Measurements from ENCODE around the gene ZNHIT3.

The ZNHIT3 gene

GRCh38 chr17:36515837-36516236, 29.4 kb downstream of the ZNHIT3 start:
- DNase-seq, result no peak

GRCh38 chr17:36523113-36523512, 36.6 kb downstream of the ZNHIT3 start:
- DNase-seq, result no peak

GRCh38 chr17:36524428-36524876, 38.0 kb downstream of the ZNHIT3 start:
- no peak for DNase-seq

- DNase-seq, result no peak
Observed at GRCh38 chr17:36525113-36525512, 38.6 kb downstream of the ZNHIT3 start.

- DNase-seq, result no peak
Observed at GRCh38 chr17:36525888-36526287, 39.4 kb downstream of the ZNHIT3 start.

GRCh38 chr17:36527621-36528250, 41.3 kb downstream of the ZNHIT3 start:
- no peak for DNase-seq

GRCh38 chr17:36529121-36529520, 42.6 kb downstream of the ZNHIT3 start:
- DNase-seq, result no peak

- DNase-seq, result no peak
Observed at GRCh38 chr17:36532435-36532975, 46.0 kb downstream of the ZNHIT3 start.

DNA sequence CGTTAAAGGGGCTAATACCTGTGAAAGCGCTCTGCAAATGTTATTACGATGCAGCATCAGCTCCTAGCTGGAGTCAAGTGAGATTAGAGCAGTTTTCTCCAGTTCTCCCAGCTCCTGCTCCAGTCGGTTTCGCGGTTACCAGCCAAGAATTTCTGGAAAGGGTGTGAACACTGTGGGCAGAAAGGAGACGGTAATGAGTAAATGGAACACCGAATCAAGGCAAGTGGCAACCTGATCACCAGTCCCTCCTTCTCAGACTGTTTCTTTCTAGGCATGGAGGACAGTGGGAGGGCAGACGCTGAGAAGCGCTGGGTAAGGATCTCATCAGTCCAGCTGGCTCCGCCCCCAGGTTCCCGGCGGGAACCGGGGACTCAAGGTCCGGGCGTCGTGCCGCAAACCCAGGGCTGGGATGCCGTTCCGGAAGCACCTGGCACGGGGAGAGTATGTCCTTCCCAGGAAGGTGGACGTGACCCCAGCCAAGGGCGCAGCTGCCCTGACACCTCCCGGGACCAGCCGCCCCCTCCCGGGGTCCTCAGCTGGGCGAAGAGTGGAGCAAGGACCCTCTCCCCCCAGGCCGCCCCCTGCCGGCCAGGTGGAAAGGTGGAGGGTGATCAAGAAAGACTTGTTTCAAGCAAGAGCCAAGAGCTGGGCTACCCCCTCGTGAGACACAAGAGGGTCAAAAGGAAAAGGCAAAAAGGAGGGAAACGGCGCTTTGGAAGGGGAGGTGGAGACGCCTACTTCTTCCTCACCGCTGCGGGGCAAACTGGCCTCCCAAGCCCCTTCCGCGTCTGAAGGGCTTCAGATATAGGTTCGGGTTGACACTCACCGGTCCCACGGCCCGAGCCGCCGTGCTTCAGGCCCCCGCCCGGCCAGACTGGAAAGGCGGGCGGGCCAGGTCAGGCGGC, 47.7 kb downstream of the ZNHIT3 start:
- DNase-seq, result peak; percentile 83

DNA sequence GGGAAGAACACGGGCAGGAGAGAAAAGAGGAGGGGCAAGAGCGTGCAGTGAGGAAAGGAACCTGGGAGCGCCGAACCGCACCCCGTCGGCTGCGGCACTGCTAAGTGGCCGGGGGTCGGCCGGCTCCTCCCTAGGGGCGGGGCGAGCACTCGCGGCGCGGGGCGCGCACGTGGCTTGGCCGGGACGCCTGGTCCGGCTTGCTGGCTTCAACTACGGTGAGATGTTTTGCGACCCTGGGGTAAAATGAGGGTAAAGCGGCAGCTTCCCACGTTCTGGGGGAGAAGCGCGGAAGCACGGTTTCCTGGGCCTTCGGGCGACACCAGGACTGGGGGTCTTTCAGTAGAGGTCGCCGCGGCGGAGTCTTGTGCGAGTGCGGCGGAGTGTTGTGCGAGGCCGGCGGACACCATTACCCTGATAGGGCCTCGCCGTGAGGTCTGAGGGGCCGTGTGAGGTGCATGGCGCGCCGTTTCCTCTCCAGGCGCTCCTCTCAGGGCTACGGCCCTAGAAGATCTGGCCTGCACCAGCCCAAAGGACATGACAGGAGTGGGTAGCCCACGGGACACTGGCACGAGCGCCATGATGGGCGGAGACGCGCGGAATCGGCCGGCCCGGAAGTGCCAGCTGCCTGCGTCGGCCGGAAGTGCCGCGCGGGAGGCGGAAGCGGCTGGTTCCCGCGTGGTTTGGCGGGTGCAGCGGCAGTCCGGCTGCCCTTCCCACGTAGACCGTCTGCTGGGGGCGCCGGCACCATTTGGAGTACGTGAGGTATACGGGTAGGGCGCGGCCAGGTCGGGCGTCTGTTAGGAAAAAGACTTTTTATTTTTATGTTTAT, 48.6 kb downstream of the ZNHIT3 start, which contains the start of the genes MYO19 and PIGW:
Gene MYO19, minus strand, starts transcription at position 29 of the 829 bp plus-strand sequence. CDS start 2,330 bp downstream, outside the sequence.
Gene PIGW, plus strand, starts transcription at position 148 of the 829 bp plus-strand sequence. CDS start 2,115 bp downstream, outside the sequence.
- peak; percentile 86 for DNase-seq

- DNase-seq, result no peak
Observed at GRCh38 chr17:36535669-36536081, 49.2 kb downstream of the ZNHIT3 start.

GRCh38 chr17:36540696-36541095, 54.2 kb downstream of the ZNHIT3 start:
- no peak for DNase-seq

DNA sequence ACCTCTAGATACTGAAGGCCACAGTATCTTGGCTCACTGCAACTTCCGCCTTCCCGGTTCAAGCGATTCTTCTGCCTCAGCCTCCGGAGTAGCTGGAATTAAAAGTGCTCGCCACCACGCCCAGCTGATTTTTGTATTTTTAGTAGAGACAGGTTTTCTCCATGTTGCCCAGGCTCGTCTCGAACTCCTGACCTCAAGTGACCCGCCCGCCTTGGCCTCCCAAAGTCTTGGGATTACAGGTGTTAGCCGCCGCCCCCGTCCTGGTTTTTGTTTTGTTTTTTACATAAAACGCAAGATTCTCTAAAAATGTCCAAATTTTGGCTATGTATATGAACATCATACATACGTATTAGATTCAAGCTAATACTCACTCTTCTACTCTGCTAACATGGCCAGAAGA, 56.3 kb downstream of the ZNHIT3 start:
- DNase-seq, result no peak

- DNase-seq, result no peak
Observed at GRCh38 chr17:36544044-36544306, 57.5 kb downstream of the ZNHIT3 start.

DNA sequence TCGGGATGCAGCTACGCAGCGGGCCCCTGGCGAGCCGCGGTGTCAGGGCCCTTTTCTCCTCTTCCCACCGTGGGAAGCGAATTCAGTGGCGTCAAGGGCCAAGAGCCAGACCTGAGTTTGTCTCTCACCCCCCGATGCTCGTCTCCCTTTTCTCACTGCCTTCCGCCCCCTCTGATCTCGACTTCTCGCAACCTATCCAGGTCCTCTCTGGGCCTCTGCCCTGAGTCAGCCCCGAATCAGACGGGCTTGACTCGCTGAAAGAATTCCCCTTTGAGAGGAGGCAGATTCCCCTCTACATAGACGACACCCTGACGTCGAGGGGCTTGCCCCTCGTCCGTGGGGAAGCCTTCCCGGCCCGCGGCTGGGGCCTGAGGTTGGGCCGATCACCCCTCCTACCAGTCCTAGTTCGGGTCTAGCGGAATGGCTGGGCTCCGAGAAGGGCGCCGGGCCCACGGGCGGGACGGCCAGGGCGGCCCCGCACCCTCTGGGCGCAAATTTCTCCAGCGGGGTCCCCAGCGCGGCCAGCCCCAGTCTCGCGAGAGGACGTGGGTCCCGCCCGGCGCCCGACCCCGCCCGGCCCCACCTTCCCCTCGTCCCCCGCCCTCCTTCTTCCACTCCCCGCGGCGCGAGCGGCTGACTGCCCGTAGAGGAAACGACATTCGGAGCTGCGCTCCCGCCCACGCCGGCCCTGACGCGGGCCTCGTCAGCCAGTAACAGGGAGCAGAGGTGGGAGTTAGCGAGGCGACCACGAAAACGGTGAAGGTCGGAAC, 58.0 kb downstream of the ZNHIT3 start, which contains the start of gene GGNBP2:
Gene GGNBP2, plus strand, starts transcription at position 613 of the 770 bp plus-strand sequence. CDS start 806 bp downstream, outside the sequence.
- DNase-seq, result peak; percentile 88

- no peak for DNase-seq
Observed at GRCh38 chr17:36545077-36545464, 58.6 kb downstream of the ZNHIT3 start.

Data from NCI-H510A (cell line).